ENCODE data around the gene HAGH. TPM values are rescaled to one million over a fixed set of nuclear protein-coding genes. Genes with fewer than 3 reads are reported as not detected.

Gene HAGH
- polyA plus RNA-seq (2011; rRNA removed) (27.2 and 34.9 TPM in 2 replicates), polyA plus RNA-seq (2017; fragmentation: RNase III; extraction: RNeasy Plus Mini Kit Qiagen cat#74134 plus additional on column Dnase treatment) (58.7 to 66.4 TPM (median 59.8 TPM) in 3 replicates), polyA minus RNA-seq (2011; rRNA and poly(A)+ RNA removed) (25.7 and 34.4 TPM in 2 replicates)
- polyA plus RNA-seq (2012; cell fraction: cytosol; rRNA removed) = 111 and 123 TPM in 2 replicates
- 105 and 128 TPM in 2 replicates for polyA plus RNA-seq (2012; cell fraction: nucleus; rRNA removed)

GRCh38 chr16:1826691-1827573, at the start of gene HAGH, which contains the start of gene FAHD1:
TSS of gene HAGH (minus strand) at chr16:1826825. CDS start at chr16:1826787, 38 bp downstream.
TSS of gene FAHD1 (plus strand) at chr16:1827206. CDS start at chr16:1827239, 33 bp downstream.
- H3K4me1 ChIP-seq = peaks cover 22% of the 10 kb centered on the region
- DNase-seq (ENCODE audit: low read depth in 1 of 2, low spot score in 1 of 2) = peak; percentile 98 to 99
- peak within 1 kb of the TSS; percentile 67 for H3K4me3 ChIP-seq
- WGBS (ENCODE audit: missing lambda C conversion rate) = under 1% methylated on average over 30 of the region's 104 CpGs
- ATAC-seq = peak; percentile 89 to 94
- H3K9me3 ChIP-seq = no peaks in the 10 kb centered on the region
- POLR2A ChIA-PET = interaction anchor here (0.5 to 1.9 kb wide), 8 partner anchors 20 to 531 kb away, joined by 3 to 12 read pairs (median 4); partner anchors contain the start of genes CRAMP1, IFT140, NUBP2 and RPS2
- peak; percentile 32 for FAIRE-seq
- H3K27ac ChIP-seq = peak within 1 kb of the TSS; percentile 89 to 95
- peak within 1 kb of the TSS; percentile 98 for H3K4me2 ChIP-seq
- CTCF ChIA-PET = interaction anchor here (0.8 to 1.2 kb wide), 5 partner anchors 12 to 44 kb away, joined by 3 to 4 read pairs (median 4); partner anchors contain the start of genes NUBP2 and SPSB3
- TF ChIP-seq CBX2 (IDR thresholded peaks at IDR 0.05; ENCODE audit: borderline replicate concordance, low read depth) (no peak), ESRRA (IDR thresholded peaks at IDR 0.05; ENCODE audit: borderline replicate concordance, low read length) (no peak; the same call in 1 of the 2 replicates), POLR2A (IDR thresholded peaks at IDR 0.05; ENCODE audit: low read length) (peak; percentile 79), ZNF302 (CRISPR knock-in tag; IDR thresholded peaks at IDR 0.05) (no peak), JUN (IDR thresholded peaks at IDR 0.05) (peak in 1 of 2 experiments; percentile 94; a peak in 3 of 5 replicates), BCL3 (IDR thresholded peaks at IDR 0.05) (peak; percentile 60; the same call in 2 of the 3 replicates), CHD4 (IDR thresholded peaks at IDR 0.05; ENCODE audit: borderline replicate concordance) (no peak), BHLHE40 (IDR thresholded peaks at IDR 0.05; ENCODE audit: low read depth, low read length) (no peak; the same call in 1 of the 2 replicates), NFE2L2 (conservative IDR thresholded peaks at IDR 0.05; ENCODE audit: low read length) (no peak), REST (IDR thresholded peaks at IDR 0.05) (peak; percentile 22; the same call in 1 of the 2 replicates), FOXS1 (CRISPR knock-in tag; IDR thresholded peaks at IDR 0.05) (no peak), NR3C1 (IDR thresholded peaks at IDR 0.05) (no peak), MAZ (IDR thresholded peaks at IDR 0.05; ENCODE audit: borderline replicate concordance, low read depth, low read length) (no peak), HOXB13 (CRISPR knock-in tag; IDR thresholded peaks at IDR 0.05; ENCODE audit: low read depth) (no peak), JUNB (IDR thresholded peaks at IDR 0.05) (no peak), FOSB (CRISPR knock-in tag; IDR thresholded peaks at IDR 0.05) (no peak), RARB (CRISPR knock-in tag; IDR thresholded peaks at IDR 0.05) (no peak), MYC (IDR thresholded peaks at IDR 0.05; ENCODE audit: borderline replicate concordance, low read length) (peak; percentile 72), RNF2 (IDR thresholded peaks at IDR 0.05; ENCODE audit: borderline replicate concordance, low read depth) (no peak), ZFP36 (IDR thresholded peaks at IDR 0.05; ENCODE audit: borderline replicate concordance, partially characterized antibody) (no peak), FOSL2 (IDR thresholded peaks at IDR 0.05) (no peak), FOSL2 (CRISPR knock-in tag; IDR thresholded peaks at IDR 0.05) (no peak), HOXB5 (CRISPR knock-in tag; IDR thresholded peaks at IDR 0.05) (peak; percentile 74; the same call in 1 of the 2 replicates), CHD2 (IDR thresholded peaks at IDR 0.05; ENCODE audit: low read length, partially characterized antibody) (no peak), EHF (CRISPR knock-in tag; IDR thresholded peaks at IDR 0.05) (no peak)
- TF ChIP-seq, protein P1, sequence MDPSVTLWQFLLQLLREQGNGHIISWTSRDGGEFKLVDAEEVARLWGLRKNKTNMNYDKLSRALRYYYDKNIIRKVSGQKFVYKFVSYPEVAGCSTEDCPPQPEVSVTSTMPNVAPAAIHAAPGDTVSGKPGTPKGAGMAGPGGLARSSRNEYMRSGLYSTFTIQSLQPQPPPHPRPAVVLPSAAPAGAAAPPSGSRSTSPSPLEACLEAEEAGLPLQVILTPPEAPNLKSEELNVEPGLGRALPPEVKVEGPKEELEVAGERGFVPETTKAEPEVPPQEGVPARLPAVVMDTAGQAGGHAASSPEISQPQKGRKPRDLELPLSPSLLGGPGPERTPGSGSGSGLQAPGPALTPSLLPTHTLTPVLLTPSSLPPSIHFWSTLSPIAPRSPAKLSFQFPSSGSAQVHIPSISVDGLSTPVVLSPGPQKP (IDR thresholded peaks at IDR 0.05; ENCODE audit: low read depth, low read length) = no peak
- TF ChIP-seq, protein P2, sequence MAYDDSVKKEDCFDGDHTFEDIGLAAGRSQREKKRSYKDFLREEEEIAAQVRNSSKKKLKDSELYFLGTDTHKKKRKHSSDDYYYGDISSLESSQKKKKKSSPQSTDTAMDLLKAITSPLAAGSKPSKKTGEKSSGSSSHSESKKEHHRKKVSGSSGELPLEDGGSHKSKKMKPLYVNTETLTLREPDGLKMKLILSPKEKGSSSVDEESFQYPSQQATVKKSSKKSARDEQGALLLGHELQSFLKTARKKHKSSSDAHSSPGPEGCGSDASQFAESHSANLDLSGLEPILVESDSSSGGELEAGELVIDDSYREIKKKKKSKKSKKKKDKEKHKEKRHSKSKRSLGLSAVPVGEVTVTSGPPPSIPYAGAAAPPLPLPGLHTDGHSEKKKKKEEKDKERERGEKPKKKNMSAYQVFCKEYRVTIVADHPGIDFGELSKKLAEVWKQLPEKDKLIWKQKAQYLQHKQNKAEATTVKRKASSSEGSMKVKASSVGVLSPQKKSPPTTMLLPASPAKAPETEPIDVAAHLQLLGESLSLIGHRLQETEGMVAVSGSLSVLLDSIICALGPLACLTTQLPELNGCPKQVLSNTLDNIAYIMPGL (CRISPR knock-in tag; IDR thresholded peaks at IDR 0.05; ENCODE audit: borderline replicate concordance) = no peak
- TF ChIP-seq, protein P3, sequence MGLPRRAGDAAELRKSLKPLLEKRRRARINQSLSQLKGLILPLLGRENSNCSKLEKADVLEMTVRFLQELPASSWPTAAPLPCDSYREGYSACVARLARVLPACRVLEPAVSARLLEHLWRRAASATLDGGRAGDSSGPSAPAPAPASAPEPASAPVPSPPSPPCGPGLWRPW (IDR thresholded peaks at IDR 0.05) = no peak
- TF ChIP-seq, protein P4, sequence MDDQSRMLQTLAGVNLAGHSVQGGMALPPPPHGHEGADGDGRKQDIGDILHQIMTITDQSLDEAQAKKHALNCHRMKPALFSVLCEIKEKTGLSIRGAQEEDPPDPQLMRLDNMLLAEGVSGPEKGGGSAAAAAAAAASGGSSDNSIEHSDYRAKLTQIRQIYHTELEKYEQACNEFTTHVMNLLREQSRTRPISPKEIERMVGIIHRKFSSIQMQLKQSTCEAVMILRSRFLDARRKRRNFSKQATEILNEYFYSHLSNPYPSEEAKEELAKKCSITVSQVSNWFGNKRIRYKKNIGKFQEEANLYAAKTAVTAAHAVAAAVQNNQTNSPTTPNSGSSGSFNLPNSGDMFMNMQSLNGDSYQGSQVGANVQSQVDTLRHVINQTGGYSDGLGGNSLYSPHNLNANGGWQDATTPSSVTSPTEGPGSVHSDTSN (IDR thresholded peaks at IDR 0.05) = peak; percentile 92
